Measurements from ENCODE around the gene ZCCHC13. TPM values are rescaled to one million over a fixed set of nuclear protein-coding genes. Genes with fewer than 3 reads are reported as not detected.
"Not testable (repeated sequence)": the region's sequence is repeated elsewhere in the genome, so short reads cannot be mapped to it uniquely, and the experiment has no call there.

The ZCCHC13 gene
- total RNA-seq, 1 donor from 2014 or later = not detected

DNA sequence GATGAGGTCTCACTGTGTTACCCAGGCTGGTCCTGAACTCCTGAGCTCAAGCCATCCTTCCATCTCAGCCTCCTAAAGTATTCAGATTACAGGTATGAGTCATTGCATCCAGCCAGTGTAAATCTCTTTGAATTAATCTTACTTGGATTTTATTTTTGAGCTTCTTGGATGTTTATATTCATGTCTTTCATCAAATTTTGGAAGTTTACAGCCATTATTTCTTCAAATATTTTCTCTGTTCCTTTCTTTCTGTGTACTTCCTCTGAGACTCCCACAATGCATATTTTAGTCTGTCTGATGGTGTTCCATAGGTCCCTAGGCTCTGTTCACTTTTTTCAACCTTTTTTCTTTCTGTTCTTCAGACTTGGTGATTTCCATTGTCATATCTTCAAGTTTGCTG lies 34.9 kb downstream of the ZCCHC13 start:
- Histone ChIP-seq H3K4me1 (no peaks in the 10 kb centered on the region), H3K27me3 (no peaks in the 10 kb centered on the region), H3K36me3 (no peaks in the 10 kb centered on the region), H3K9me3 (no peaks in the 10 kb centered on the region), H3K27ac (no peak overlapping the region), H3K4me3 (no peak overlapping the region)
- intact Hi-C loops (cut with DNase I) = no loop called here
- TF ChIP-seq CTCF (IDR thresholded peaks at IDR 0.05) = no peak
- TF ChIP-seq POLR2A (IDR thresholded peaks at IDR 0.05) = no peak
- TF ChIP-seq POLR2AphosphoS5 (IDR thresholded peaks at IDR 0.05; ENCODE audit: insufficient read depth in 1 of 2, low read depth in 1 of 2) = no peak
- no peak for DNase-seq (ENCODE audit: extremely low spot score in 2 of 2)

DNA sequence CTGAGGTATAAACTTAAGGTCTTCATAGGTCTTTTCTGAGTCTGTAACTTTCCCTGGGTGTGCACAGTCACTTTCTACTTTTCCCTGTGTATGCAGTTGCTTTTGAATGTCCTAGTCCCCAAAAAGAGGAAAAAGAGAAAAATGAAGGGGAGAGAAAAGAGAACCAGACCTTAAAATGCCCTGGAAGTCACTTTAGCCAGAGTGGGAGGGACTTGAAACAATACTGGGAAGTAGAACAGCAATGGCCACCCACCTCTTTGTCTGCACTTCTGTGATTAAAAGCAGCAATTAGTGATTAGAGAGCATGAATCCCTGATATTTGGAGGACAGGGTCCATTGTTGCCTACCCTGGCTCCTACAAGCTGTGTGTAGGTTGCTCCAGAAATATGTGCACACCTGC lies 36.1 kb downstream of the ZCCHC13 start:
- intact Hi-C loops (cut with DNase I) = loop anchor here (10.0 kb wide), 1 partner anchor 485 kb away; the partner anchor contains the start of gene XIST
- H3K36me3 ChIP-seq = no peaks in the 10 kb centered on the region
- no peaks in the 10 kb centered on the region for H3K9me3 ChIP-seq
- no peak for TF ChIP-seq POLR2AphosphoS5 (IDR thresholded peaks at IDR 0.05; ENCODE audit: insufficient read depth in 1 of 2, low read depth in 1 of 2)
- no peak for TF ChIP-seq CTCF (IDR thresholded peaks at IDR 0.05)
- TF ChIP-seq POLR2A (IDR thresholded peaks at IDR 0.05) = no peak
- DNase-seq (ENCODE audit: extremely low spot score in 2 of 2) = no peak
- H3K4me1 ChIP-seq = no peaks in the 10 kb centered on the region
- no peak overlapping the region for H3K4me3 ChIP-seq
- H3K27ac ChIP-seq = no peak overlapping the region
- H3K27me3 ChIP-seq = no peaks in the 10 kb centered on the region

DNA sequence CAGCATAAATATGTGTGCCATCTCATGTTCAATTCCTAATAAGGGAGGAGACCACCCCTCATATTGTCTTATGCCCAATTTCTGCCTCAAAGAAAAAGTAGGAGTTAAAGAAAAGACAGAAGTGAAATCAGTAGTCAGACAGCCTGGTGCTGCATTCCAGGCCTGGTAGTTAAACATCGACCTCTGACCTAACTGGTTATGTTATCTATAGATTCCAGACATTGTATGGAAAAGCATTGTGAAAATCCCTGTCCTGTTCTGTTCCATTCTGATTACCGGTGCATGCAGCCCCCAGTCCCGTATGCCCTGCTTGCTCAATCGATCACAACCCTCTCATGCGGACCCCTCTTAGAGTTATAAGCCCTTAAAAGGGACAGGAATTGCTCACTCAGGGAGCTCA lies 38.2 kb downstream of the ZCCHC13 start:
- H3K9me3 ChIP-seq; H3K4me1 ChIP-seq; DNase-seq (ENCODE audit: extremely low spot score in 2 of 2); H3K4me3 ChIP-seq; H3K27ac ChIP-seq; H3K36me3 ChIP-seq; H3K27me3 ChIP-seq: not testable (repeated sequence)
- intact Hi-C loops (cut with DNase I) = loop anchor here (10.0 kb wide), 1 partner anchor 487 kb away; the partner anchor contains the start of gene XIST

GRCh38 chrX:74343343-74344279 lies 39.6 kb downstream of the ZCCHC13 start:
- Histone ChIP-seq H3K4me1 (no peaks in the 10 kb centered on the region), H3K36me3 (no peaks in the 10 kb centered on the region), H3K27me3 (no peaks in the 10 kb centered on the region), H3K9me3 (no peaks in the 10 kb centered on the region), H3K27ac (no peak overlapping the region), H3K4me3 (no peak overlapping the region)
- TF ChIP-seq POLR2AphosphoS5 (IDR thresholded peaks at IDR 0.05; ENCODE audit: insufficient read depth in 1 of 2, low read depth in 1 of 2) (no peak), CTCF (IDR thresholded peaks at IDR 0.05) (peak; percentile 20 to 39 (median 28)), POLR2A (IDR thresholded peaks at IDR 0.05) (no peak)
- intact Hi-C loops (cut with DNase I) = loop anchor here (10.0 kb wide), 1 partner anchor 489 kb away; the partner anchor contains the start of gene XIST
- DNase-seq (ENCODE audit: extremely low spot score in 2 of 2) = no peak

- no peak overlapping the region for H3K27ac ChIP-seq
- H3K4me3 ChIP-seq = no peak overlapping the region
- no peaks in the 10 kb centered on the region for H3K36me3 ChIP-seq
- no peak for DNase-seq (ENCODE audit: extremely low spot score in 2 of 2)
- no peaks in the 10 kb centered on the region for H3K27me3 ChIP-seq
- no peaks in the 10 kb centered on the region for H3K9me3 ChIP-seq
- no peaks in the 10 kb centered on the region for H3K4me1 ChIP-seq
- intact Hi-C loops (cut with DNase I) = loop anchor here (10.0 kb wide), 1 partner anchor 489 kb away; the partner anchor contains the start of gene XIST
- TF ChIP-seq POLR2AphosphoS5 (IDR thresholded peaks at IDR 0.05; ENCODE audit: insufficient read depth in 1 of 2, low read depth in 1 of 2) = no peak
- TF ChIP-seq POLR2A (IDR thresholded peaks at IDR 0.05) = no peak
- TF ChIP-seq CTCF (IDR thresholded peaks at IDR 0.05) = no peak
Observed at GRCh38 chrX:74344280-74344622, 40.3 kb downstream of the ZCCHC13 start.
